RCC 7860 (cell line): Measurements from ENCODE around the gene FRMD1.

ENCODE experiments used
- DNase-seq: peaks from one replicate; pipeline ENCODE4 v3.0.0-alpha.2; 2015; ENCODE audit warnings: low spot score
- FAIRE-seq: peaks from 2 replicates; lab custom pipeline; 2012; peaks lifted over from hg19 to GRCh38; lab: Jason Lieb, UNC

The FRMD1 gene

DNA sequence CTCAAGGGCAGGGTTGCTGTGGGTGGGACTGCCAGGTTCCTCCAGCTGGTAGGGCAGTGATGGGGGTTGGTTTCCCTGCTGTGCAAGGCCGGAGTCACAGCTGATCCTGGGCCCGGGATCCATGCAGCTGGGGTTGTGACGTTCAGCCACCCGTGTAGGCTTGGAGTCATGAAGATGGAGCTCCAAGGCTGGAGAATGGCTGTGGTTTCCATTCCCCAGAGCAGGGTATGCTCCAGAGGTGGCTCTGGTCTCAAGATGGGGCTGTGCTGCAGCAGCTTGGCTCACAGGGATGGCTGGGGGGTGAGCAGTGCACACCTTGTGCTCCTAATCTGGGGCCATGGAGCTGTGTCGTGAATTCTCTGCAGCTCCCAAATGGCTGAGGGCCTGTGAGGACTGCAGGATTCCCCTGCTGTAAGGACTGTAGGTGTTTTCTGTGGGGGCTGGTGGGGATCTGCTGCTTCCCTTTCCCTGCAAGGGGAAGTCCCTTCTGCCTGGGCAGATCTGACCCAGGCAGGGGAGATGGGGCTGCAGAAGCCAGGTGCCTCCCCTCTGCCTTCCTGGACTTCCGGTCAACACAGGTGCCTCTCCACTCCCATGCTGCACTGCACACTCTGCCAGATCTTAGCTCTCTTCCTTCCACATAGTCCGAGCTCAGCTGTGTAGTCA lies 65.6 kb downstream of the FRMD1 start:
- FAIRE-seq (no peak), DNase-seq (no peak)

GRCh38 chr6:168012431-168013249 lies 66.4 kb downstream of the FRMD1 start:
- no peak for DNase-seq
- no peak for FAIRE-seq

- DNase-seq = no peak
- no peak for FAIRE-seq
These were observed 67.7 kb downstream of the FRMD1 start for GRCh38 chr6:168011291-168011690.

DNA sequence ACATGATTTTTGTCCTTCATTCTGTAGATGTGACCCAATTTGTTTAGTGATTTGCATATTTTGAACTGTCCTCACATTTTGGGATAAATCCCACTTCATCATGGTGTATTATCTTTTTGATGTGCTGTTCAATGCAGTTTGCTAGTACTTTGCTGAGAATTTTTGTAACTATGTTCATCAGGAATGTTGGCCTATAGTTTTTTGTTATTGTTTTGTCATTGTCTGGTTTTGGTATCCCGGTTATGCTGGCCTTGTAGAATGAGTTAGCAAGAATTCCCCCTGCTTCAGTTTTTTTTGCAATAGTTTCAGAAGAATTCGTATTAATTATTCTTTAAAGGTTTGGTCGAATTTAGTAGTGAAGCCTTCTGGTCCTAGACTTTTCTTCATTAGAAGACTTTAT lies 69.7 kb downstream of the FRMD1 start:
- FAIRE-seq (no peak), DNase-seq (no peak)

DNA sequence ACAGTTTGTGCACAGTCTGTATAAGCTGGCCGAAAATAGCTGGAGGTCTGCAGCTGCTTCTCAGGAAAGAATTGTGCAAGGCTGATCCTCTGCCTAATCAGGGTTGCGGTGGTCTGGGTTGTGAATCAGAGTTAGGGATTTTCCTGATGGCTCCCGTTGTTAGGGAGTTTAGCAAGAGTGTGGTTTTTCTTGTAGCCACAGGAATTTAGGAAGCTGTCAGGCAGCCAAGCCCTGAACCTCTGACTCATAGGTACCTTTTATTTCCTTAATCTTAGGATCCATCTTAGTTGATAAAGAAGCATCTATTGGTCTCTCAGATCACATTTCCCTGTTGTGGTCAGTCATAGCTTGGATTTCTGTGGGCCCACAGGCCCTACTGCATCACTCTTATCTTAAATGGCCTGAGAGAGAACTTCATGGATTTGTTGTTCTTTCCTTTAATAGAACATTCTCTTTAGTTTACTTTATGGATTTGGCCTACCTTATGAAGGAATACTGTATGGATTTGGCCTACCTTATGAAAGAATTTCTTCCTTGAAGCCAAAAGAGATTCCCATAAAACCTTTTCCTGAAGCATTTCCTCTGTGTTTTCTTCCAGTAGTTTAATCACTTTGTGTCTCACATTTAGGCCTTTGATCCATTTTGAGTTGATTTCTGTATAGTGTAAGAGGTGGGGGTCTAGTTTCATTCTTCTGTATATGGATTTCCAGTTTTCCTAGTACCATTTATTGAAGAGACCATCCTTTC lies 71.2 kb downstream of the FRMD1 start:
- DNase-seq (peak; percentile 98), FAIRE-seq (peak; percentile 99)

- FAIRE-seq = no peak
- DNase-seq = no peak
These were observed 73.2 kb downstream of the FRMD1 start for GRCh38 chr6:168005796-168006195.

- DNase-seq (no peak), FAIRE-seq (no peak)
These were observed 74.1 kb downstream of the FRMD1 start for GRCh38 chr6:168004945-168005344.

GRCh38 chr6:168004023-168004422 lies 75.0 kb downstream of the FRMD1 start:
- FAIRE-seq = no peak
- no peak for DNase-seq
